T-cell (primary cell): ENCODE measurements around the gene PAX5. TPM values are rescaled to one million over a fixed set of nuclear protein-coding genes. Genes with fewer than 3 reads are reported as not detected.

Experiments
- ATAC-seq, 4 experiments: fragments of 200-7000 bp in 3 of 4; fragments of 150-1000 bp in 1 of 4; cut with Tn5 transposase; replicated peaks in 1 of 4; 1 replicate in 3 of 4; 2 replicates in 1 of 4; pipeline ENCODE4 v1.10.0; 2021; ENCODE audit warnings: moderate library complexity in 3 of 4, mild to moderate bottlenecking in 2 of 4, moderate number of reproducible peaks in 1 of 4
- CTCF ChIA-PET, 2 donors: fragments of 300-600 bp; sonication (Branson Sonifier 250); formaldehyde crosslinking; loops; one replicate each; lab custom pipeline; 2022; ENCODE audit warnings: antibody characterized with exemption in 2 of 2; lab: Charles Lee
- POLR2A ChIA-PET, 2 donors: fragments of 300-600 bp; sonication (Branson Sonifier 250); formaldehyde crosslinking; loops; one replicate each; lab custom pipeline; 2022; ENCODE audit warnings: antibody characterized with exemption in 2 of 2; lab: Charles Lee
- DNase-seq, 35 experiments: peaks; one replicate each; pipeline versions ENCODE4 v3.0.0 to v3.0.0-alpha.2; 2013 to 2023
- H3K27ac ChIP-seq: one replicate; pipeline ENCODE4 v1.5.1; 2013; ENCODE audit warnings: low read length
- H3K27me3 ChIP-seq, 2 experiments: replicated peaks in 1 of 2; 1 replicate in 1 of 2; 2 replicates in 1 of 2; pipeline versions ENCODE4 v1.6.1 to v1.7.0; 2013; ENCODE audit warnings: low read length in 1 of 2, mixed read lengths in 1 of 2; ENCODE audit not compliant: control insufficient read depth in 2 of 2, insufficient read depth in 2 of 2; ENCODE audit errors: extremely low read depth in 1 of 2
- H3K36me3 ChIP-seq, 2 donors: 1 replicate in 1 of 2; 2 replicates in 1 of 2; pipeline versions ENCODE4 v1.6.1 to v1.7.0; 2013; ENCODE audit warnings: low read length in 1 of 2; ENCODE audit not compliant: control insufficient read depth in 2 of 2, insufficient read depth in 1 of 2; ENCODE audit errors: extremely low read depth in 1 of 2
- H3K4me1 ChIP-seq, 2 experiments: 1 replicate in 1 of 2; 2 replicates in 1 of 2; pipeline versions ENCODE4 v1.6.1 to v1.7.0; 2013; ENCODE audit warnings: low read length in 2 of 2, mixed read lengths in 1 of 2; ENCODE audit not compliant: insufficient read depth in 2 of 2, control insufficient read depth in 1 of 2; ENCODE audit errors: extremely low read depth in 1 of 2
- H3K4me3 ChIP-seq, 2 donors: 1 replicate in 1 of 2; 2 replicates in 1 of 2; pipeline versions ENCODE4 v1.5.1 to v1.7.0; 2013; ENCODE audit warnings: mild to moderate bottlenecking in 2 of 2, low read length in 1 of 2, moderate library complexity in 1 of 2; ENCODE audit not compliant: control insufficient read depth in 1 of 2; ENCODE audit errors: extremely low read depth in 1 of 2
- H3K9me3 ChIP-seq: 2 replicates; pipeline ENCODE4 v1.7.0; 2013
- H3K27ac Mint-ChIP-seq, 2 donors: one replicate each; pipeline ENCODE4 v1.8.0; 2020 to 2021; ENCODE audit warnings: mild to moderate bottlenecking in 2 of 2, mixed read lengths in 2 of 2
- H3K27me3 Mint-ChIP-seq, 2 donors: one replicate each; pipeline ENCODE4 v1.8.0; 2021 to 2022; ENCODE audit warnings: mixed read lengths in 2 of 2
- H3K36me3 Mint-ChIP-seq: one replicate; pipeline ENCODE4 v1.8.0; 2021; ENCODE audit warnings: mixed read lengths
- H3K4me1 Mint-ChIP-seq, 3 donors: one replicate each; pipeline ENCODE4 v1.8.0; 2020 to 2022; ENCODE audit warnings: mixed read lengths in 3 of 3, mild to moderate bottlenecking in 1 of 3
- H3K4me3 Mint-ChIP-seq, 3 donors: one replicate each; pipeline ENCODE4 v1.8.0; 2020 to 2022; ENCODE audit warnings: mild to moderate bottlenecking in 3 of 3, mixed read lengths in 3 of 3, moderate library complexity in 3 of 3
- H3K9me3 Mint-ChIP-seq, 3 donors: one replicate each; pipeline ENCODE4 v1.8.0; 2020 to 2022; ENCODE audit warnings: mixed read lengths in 3 of 3
- WGBS: methylation state at CpG from one replicate; pipeline ENCODE4 v1.1.5; 2013; ENCODE audit warnings: missing lambda C conversion rate; ENCODE audit not compliant: insufficient coverage; 5-methylcytosine and 5-hydroxymethylcytosine counted together
- total RNA-seq, 35 experiments: library from RNA in 6 of 35; stranded (reverse) in 6 of 35; fragments of 120-200 nt in 1 of 35; gene quantifications; one replicate each; pipeline versions ENCODE4 v1.2.1 to v1.2.4 and lab custom pipeline; 2013 to 2026

The PAX5 gene
- total RNA-seq, 5 donors from 2014 or later (not counting 1 experiment from before 2014, with no cell fraction given), result 1.7 to 12.4 (median 4.4) TPM

GRCh38 chr9:36861528-36862205 lies 172.4 kb downstream of the PAX5 start:
- no peaks in the 10 kb centered on the region for H3K36me3 Mint-ChIP-seq
- 79% methylated on average over 7 of the region's 7 CpGs for WGBS
- POLR2A ChIA-PET, result no interaction called here
- CTCF ChIA-PET, result no interaction called here
- peaks cover 1 to 28% of the 10 kb centered on the region in 2 donors for H3K27me3 Mint-ChIP-seq
- H3K4me1 Mint-ChIP-seq, result no peaks in the 10 kb centered on the region
- ATAC-seq (no peak), DNase-seq (no peak)
- Histone ChIP-seq H3K4me3 (no peak overlapping the region), H3K27ac (no peak overlapping the region), H3K4me1 (no peaks in the 10 kb centered on the region), H3K36me3 (no peaks in the 10 kb centered on the region), H3K27me3 (peaks cover 0 to 17% of the 10 kb centered on the region in 2 experiments), H3K9me3 (no peaks in the 10 kb centered on the region)
- no peaks in the 10 kb centered on the region for H3K9me3 Mint-ChIP-seq
- H3K4me3 Mint-ChIP-seq, result no peak overlapping the region
- H3K27ac Mint-ChIP-seq, result no peak overlapping the region

DNA sequence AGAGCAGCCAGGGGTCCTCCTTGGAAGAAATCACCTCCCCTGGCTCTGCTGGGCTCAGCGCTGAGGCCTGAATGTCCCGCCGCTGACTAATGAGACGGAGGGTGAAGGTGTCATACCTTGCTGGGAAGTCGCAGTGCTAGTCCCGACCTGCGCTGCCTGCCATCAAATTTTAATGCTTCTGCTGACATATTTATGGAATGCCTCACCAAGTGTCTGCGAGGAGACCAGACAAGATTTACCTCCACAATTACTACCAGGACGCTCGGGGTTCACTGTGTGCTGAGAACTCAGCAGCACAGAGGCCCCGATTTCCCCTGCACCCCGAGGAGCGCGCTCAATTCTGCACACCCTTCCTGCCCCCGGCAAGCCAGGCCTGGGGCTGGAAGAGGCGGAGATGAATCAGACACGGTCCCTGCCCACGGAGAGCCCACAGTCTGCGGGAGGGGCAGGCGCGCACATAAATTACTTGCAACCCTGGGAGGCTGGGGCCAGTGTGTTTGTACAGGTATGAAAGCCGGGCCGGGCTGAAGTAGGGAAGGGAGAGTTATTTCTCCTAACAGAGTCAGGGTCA lies 175.2 kb downstream of the PAX5 start:
- H3K4me1 Mint-ChIP-seq, result peaks cover 6 to 9% (median 9%) of the 10 kb centered on the region in 3 donors
- H3K9me3 Mint-ChIP-seq, result no peaks in the 10 kb centered on the region
- ChIA-PET POLR2A (no interaction called here), CTCF (no interaction called here)
- Histone ChIP-seq H3K4me3 (no peak overlapping the region), H3K9me3 (no peaks in the 10 kb centered on the region), H3K27ac (no peak overlapping the region), H3K27me3 (peaks cover 0 to 25% of the 10 kb centered on the region in 2 experiments), H3K36me3 (no peaks in the 10 kb centered on the region), H3K4me1 (peaks cover 0 to 11% of the 10 kb centered on the region in 2 experiments)
- no peak for DNase-seq
- no peak overlapping the region for H3K4me3 Mint-ChIP-seq
- H3K36me3 Mint-ChIP-seq, result no peaks in the 10 kb centered on the region
- H3K27ac Mint-ChIP-seq, result no peak overlapping the region
- H3K27me3 Mint-ChIP-seq, result peaks cover 5 to 22% of the 10 kb centered on the region in 2 donors
- 89% methylated on average over 11 of the region's 23 CpGs for WGBS
- no peak for ATAC-seq

DNA sequence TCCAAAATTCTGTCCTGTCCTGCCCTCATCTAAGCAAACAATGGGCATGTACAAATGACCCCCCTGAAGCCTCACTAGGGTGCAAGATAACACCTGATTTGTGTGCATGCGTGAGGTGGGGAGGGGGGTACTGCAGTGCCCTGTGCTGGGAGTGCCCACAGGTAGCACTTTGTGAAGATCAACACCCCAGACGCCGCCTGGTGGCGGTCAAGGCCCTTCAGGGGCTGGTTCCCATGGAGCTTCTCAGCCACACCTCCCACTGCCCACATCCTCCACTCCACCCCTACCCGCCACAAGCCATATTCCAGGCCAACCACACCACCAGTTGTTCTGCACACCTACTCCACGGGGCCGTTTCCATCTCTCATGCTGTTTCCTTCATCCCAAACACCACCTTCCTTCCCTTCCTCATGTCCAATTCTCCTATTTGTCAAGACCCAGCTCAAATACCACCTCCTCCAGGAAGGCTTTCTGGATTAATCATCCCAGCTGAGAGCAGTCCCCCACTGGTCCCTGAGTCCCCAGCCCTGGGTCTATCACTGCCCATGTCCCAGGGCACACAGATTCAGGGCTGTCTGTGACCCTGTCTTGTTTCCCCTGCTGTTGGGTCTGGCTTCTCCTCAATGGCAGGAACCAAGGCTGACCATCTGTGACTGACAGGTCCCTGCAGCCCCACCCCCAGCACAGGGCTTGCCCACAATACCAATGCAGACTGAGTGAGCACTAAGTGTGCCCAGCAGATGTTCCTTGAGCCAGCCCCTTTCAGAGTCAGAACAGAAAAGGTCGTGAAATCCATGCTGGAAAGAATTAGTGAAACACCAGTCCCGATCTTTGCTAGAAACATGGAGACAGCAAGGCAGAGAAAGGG lies 178.4 kb downstream of the PAX5 start:
- H3K27ac Mint-ChIP-seq, result no peak overlapping the region
- H3K4me3 Mint-ChIP-seq, result no peak overlapping the region
- Histone ChIP-seq H3K36me3 (no peaks in the 10 kb centered on the region), H3K4me1 (peaks cover 0 to 11% of the 10 kb centered on the region in 2 experiments), H3K27ac (no peak overlapping the region), H3K4me3 (no peak overlapping the region), H3K9me3 (no peaks in the 10 kb centered on the region), H3K27me3 (peaks cover 0 to 17% of the 10 kb centered on the region in 2 experiments)
- ChIA-PET CTCF (interaction anchor here in 1 of 2 donors (1.5 kb wide), 2 partner anchors 17 to 449 kb away, joined by 3 read pairs; no protein-coding TSS in a partner anchor), POLR2A (interaction anchor here in 1 of 2 donors (0.6 kb wide), 1 partner anchor 544 kb away, joined by 5 read pairs; no protein-coding TSS in a partner anchor)
- H3K4me1 Mint-ChIP-seq, result peaks cover 6 to 9% (median 9%) of the 10 kb centered on the region in 3 donors
- ATAC-seq (peak in 2 of 4 experiments; percentile 49 to 62), DNase-seq (peak in 26 of 35 experiments; percentile 3 to 49 (median 14))
- peaks cover 5 to 10% of the 10 kb centered on the region in 2 donors for H3K27me3 Mint-ChIP-seq
- WGBS, result 42% methylated on average over 5 of the region's 9 CpGs
- H3K9me3 Mint-ChIP-seq, result no peaks in the 10 kb centered on the region
- H3K36me3 Mint-ChIP-seq, result no peaks in the 10 kb centered on the region

DNA sequence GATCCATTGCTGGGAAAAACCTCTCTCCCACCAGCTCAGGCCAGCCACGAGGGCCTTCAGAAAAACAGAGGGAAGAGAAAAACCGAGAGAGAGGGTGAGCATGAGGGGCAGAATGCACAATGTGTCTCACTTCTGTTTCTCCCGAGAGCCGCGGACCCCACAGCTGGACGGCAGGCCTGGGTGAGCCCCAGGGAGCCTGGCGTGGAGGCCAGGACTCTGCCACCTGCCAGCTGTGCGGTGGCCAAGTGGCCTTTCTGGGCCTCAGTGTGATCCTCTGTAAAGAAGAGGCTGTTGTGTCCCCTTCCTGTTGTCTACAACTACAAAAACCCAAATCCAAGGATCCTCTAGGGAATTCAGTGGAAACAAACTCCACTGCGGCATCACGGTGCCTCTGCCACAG lies 179.3 kb downstream of the PAX5 start:
- peaks cover 6 to 9% (median 9%) of the 10 kb centered on the region in 3 donors for H3K4me1 Mint-ChIP-seq
- H3K36me3 Mint-ChIP-seq, result no peaks in the 10 kb centered on the region
- ATAC-seq (no peak), DNase-seq (no peak)
- no peak overlapping the region for H3K4me3 Mint-ChIP-seq
- Histone ChIP-seq H3K27me3 (peaks cover 0 to 15% of the 10 kb centered on the region in 2 experiments), H3K27ac (no peak overlapping the region), H3K9me3 (no peaks in the 10 kb centered on the region), H3K36me3 (no peaks in the 10 kb centered on the region), H3K4me1 (peaks cover 0 to 11% of the 10 kb centered on the region in 2 experiments), H3K4me3 (no peak overlapping the region)
- no peaks in the 10 kb centered on the region for H3K9me3 Mint-ChIP-seq
- ChIA-PET POLR2A (no interaction called here), CTCF (no interaction called here)
- no peak overlapping the region for H3K27ac Mint-ChIP-seq
- WGBS, result 88% methylated on average over 8 of the region's 10 CpGs
- H3K27me3 Mint-ChIP-seq, result peaks cover 5 to 7% of the 10 kb centered on the region in 2 donors

DNA sequence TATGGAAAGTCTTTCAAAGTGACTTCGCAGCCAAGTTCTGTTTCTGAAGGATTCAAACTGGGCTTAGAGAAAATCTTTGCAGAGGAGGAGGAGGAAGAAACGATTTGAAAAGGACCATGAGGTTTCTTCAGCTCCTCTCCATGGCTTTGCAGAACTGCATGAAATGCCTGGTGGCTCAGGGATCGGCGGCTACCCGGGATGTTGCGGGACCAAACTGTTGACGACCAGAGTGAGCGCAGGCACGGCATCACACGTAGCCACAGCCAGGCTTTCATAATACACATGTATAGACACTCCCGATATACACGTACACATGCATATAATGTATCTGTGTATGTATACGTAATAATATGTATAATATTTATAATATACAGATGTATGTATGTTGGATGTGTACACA lies 180.0 kb downstream of the PAX5 start:
- 69% methylated on average over 2 of the region's 13 CpGs for WGBS
- H3K36me3 Mint-ChIP-seq, result no peaks in the 10 kb centered on the region

DNA sequence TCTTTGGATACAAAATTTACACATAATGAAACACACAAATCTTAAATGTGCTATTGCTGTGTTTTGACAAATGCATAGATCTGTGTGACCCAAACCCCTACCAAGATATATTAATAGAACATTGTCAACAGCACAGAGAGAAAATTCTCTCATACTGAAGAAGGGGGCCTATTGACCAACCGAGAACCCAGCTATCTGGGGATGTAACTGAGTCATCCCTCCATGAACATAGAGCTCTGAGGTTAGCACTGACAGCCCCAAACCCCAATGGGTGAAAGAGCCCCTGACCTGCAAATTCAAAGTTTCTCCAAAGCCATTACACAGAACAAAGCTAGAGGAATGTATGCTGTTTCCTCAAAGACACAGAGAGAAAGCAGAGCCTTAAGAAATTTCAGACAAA lies 180.8 kb downstream of the PAX5 start:
- Histone ChIP-seq H3K9me3 (no peaks in the 10 kb centered on the region), H3K4me3 (no peak overlapping the region), H3K4me1 (peaks cover 0 to 11% of the 10 kb centered on the region in 2 experiments), H3K36me3 (no peaks in the 10 kb centered on the region), H3K27ac (no peak overlapping the region), H3K27me3 (peaks cover 0 to 12% of the 10 kb centered on the region in 2 experiments)
- Mint-ChIP-seq H3K4me1 (peaks cover 6 to 9% (median 9%) of the 10 kb centered on the region in 3 donors), H3K27ac (no peak overlapping the region), H3K36me3 (no peaks in the 10 kb centered on the region), H3K27me3 (peaks cover 3 to 8% of the 10 kb centered on the region in 2 donors), H3K9me3 (no peaks in the 10 kb centered on the region), H3K4me3 (no peak overlapping the region)
- ATAC-seq (no peak), DNase-seq (no peak)
- ChIA-PET POLR2A (no interaction called here), CTCF (no interaction called here)
- no CpG with 5 or more reads among the region's 1 CpG for WGBS

More for the DNA sequence above, 180.0 kb downstream of the PAX5 start:
- no peak overlapping the region for H3K27ac Mint-ChIP-seq
- H3K4me1 Mint-ChIP-seq, result peaks cover 6 to 9% (median 9%) of the 10 kb centered on the region in 3 donors
- peaks cover 0 to 10% of the 10 kb centered on the region in 2 experiments for H3K27me3 ChIP-seq
- ChIA-PET CTCF (no interaction called here), POLR2A (no interaction called here)
- no peak overlapping the region for H3K27ac ChIP-seq
- DNase-seq (no peak), ATAC-seq (no peak)
- H3K4me1 ChIP-seq, result peaks cover 0 to 11% of the 10 kb centered on the region in 2 experiments
- no peak overlapping the region for H3K4me3 ChIP-seq
- no peak overlapping the region for H3K4me3 Mint-ChIP-seq
- H3K27me3 Mint-ChIP-seq, result peaks cover 3 to 5% of the 10 kb centered on the region in 2 donors
- no peaks in the 10 kb centered on the region for H3K9me3 Mint-ChIP-seq
- no peaks in the 10 kb centered on the region for H3K36me3 ChIP-seq
- H3K9me3 ChIP-seq, result no peaks in the 10 kb centered on the region
